HG02870 (cell line): ENCODE measurements around the gene FIP1L1.

Experiments
- ATAC-seq: cut with Tn5 transposase; IDR thresholded peaks from one replicate; pipeline ENCODE4 v1.9.1; 2021; ENCODE audit warnings: mild to moderate bottlenecking, moderate library complexity; ENCODE audit not compliant: unreplicated experiment

FIP1L1 gene

GRCh38 chr4:53499791-53500190 is 122.3 kb downstream of the FIP1L1 start:
- no peak for ATAC-seq

GRCh38 chr4:53500546-53500945 is 123.1 kb downstream of the FIP1L1 start:
- no peak for ATAC-seq

- no peak for ATAC-seq
These were observed 124.1 kb downstream of the FIP1L1 start for GRCh38 chr4:53501561-53501960.

GRCh38 chr4:53502094-53502493 is 124.7 kb downstream of the FIP1L1 start:
- ATAC-seq, result no peak

- ATAC-seq, result no peak
These were observed 128.5 kb downstream of the FIP1L1 start for GRCh38 chr4:53505947-53506346.

- ATAC-seq, result no peak
These were observed 129.6 kb downstream of the FIP1L1 start for GRCh38 chr4:53507058-53507457.

- no peak for ATAC-seq
These were observed 130.3 kb downstream of the FIP1L1 start for GRCh38 chr4:53507671-53508286.

GRCh38 chr4:53508446-53508845 is 131.0 kb downstream of the FIP1L1 start:
- no peak for ATAC-seq

DNA sequence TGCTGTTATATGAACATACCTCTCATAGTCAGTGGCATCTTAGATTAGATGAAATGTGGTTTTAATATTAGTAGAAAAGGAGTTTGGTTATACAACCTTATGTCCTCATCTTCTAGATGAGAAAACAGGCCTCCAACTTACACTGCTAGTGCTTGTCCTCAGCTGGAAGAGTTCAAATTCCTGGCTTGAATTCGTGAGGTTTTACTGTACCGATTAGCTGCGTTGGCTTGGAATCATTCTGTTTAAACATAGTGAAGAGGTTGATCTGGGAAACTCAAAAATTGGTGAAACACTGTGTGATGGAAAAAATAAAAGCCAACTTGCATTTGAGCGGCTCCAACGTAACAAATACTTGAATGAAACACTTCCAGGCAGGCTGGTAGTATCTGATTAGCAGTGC is 132.9 kb downstream of the FIP1L1 start:
- ATAC-seq, result no peak
